PC-3 (cell line): ENCODE measurements around the gene ZCCHC7.

Experiments
- CTCF ChIP-seq: fragments of 300-600 bp; sonication (generic); conservative IDR thresholded peaks from 2 replicates; pipeline ENCODE4 v1.5.1; 2017; ENCODE audit warnings: antibody characterized with exemption, low read depth, mild to moderate bottlenecking, low read length
- EZH2 ChIP-seq: fragments of 300-600 bp; sonication (generic); IDR thresholded peaks from one replicate; pipeline ENCODE4 v1.6.1; 2017; ENCODE audit warnings: antibody characterized with exemption, mild to moderate bottlenecking, low read length; ENCODE audit not compliant: unreplicated experiment
- EZH2phosphoT487 ChIP-seq: fragments of 300-600 bp; sonication (generic); IDR thresholded peaks from 2 replicates; pipeline ENCODE4 v1.6.1; 2018; ENCODE audit warnings: mild to moderate bottlenecking, antibody characterized with exemption, low read length, borderline replicate concordance

GRCh38 chr9:37327553-37327952 lies 207.2 kb downstream of the ZCCHC7 start:
- TF ChIP-seq CTCF (no peak), EZH2 (no peak), EZH2phosphoT487 (no peak)
